Transverse colon (tissue), 4 donors: ENCODE measurements around the gene PNMA1. TPM values are rescaled to one million over a fixed set of nuclear protein-coding genes. Genes with fewer than 3 reads are reported as not detected.

Experiments
- DNase-seq: peaks from one replicate; pipeline ENCODE4 v3.0.0-alpha.2; 2019
- H3K27ac ChIP-seq, 4 donors: fragments of 200-600 bp; sonication (generic); 2 replicates each; pipeline ENCODE4 v1.5.1; 2016 to 2018; ENCODE audit warnings: inconsistent platforms in 4 of 4
- H3K27me3 ChIP-seq: fragments of 200-600 bp; sonication (generic); 2 replicates; pipeline ENCODE4 v1.5.1; 2017; ENCODE audit warnings: inconsistent platforms
- H3K36me3 ChIP-seq, 4 donors: fragments of 200-600 bp; sonication (generic); 2 replicates each; pipeline ENCODE4 v1.5.1; 2017 to 2019; ENCODE audit warnings: inconsistent platforms in 4 of 4
- H3K4me1 ChIP-seq, 4 donors: fragments of 200-600 bp; sonication (generic); 2 replicates each; pipeline ENCODE4 v1.5.1; 2017 to 2020; ENCODE audit warnings: inconsistent platforms in 4 of 4
- H3K4me3 ChIP-seq, 4 donors: fragments of 200-600 bp; sonication (generic); 1 replicate in 1 of 4; 2 replicates in 3 of 4; pipeline versions ENCODE4 v1.5.1 to v1.6.1; 2017 to 2019; ENCODE audit warnings: inconsistent platforms in 4 of 4
- H3K9me3 ChIP-seq, 2 donors: fragments of 200-600 bp; sonication (generic); 2 replicates each; pipeline ENCODE4 v1.5.1; 2017 to 2019; ENCODE audit warnings: inconsistent platforms in 2 of 2
- CTCF ChIP-seq, 5 experiments: fragments of 200-600 bp in 3 of 5; fragments of 450-650 bp in 2 of 5; sonication (generic) in 3 of 5; IDR thresholded peaks; 1 replicate in 2 of 5; 2 replicates in 3 of 5; pipeline ENCODE4 v1.5.1; 2016 to 2017; ENCODE audit warnings: antibody characterized with exemption in 5 of 5, inconsistent platforms in 3 of 5, mild to moderate bottlenecking in 2 of 5, moderate library complexity in 1 of 5
- EP300 ChIP-seq: sonication (generic); formaldehyde crosslinking; IDR thresholded peaks from one replicate; pipeline ENCODE4 v1.6.1; 2017; ENCODE audit warnings: antibody characterized with exemption, low read depth
- POLR2A ChIP-seq: fragments of 450-650 bp; IDR thresholded peaks from one replicate; pipeline ENCODE4 v1.6.1; 2016; ENCODE audit warnings: antibody characterized with exemption, mild to moderate bottlenecking, moderate library complexity
- POLR2AphosphoS5 ChIP-seq, 3 donors: sonication (generic); formaldehyde crosslinking; IDR thresholded peaks; one replicate each; pipeline ENCODE4 v1.6.1; 2016; ENCODE audit warnings: antibody characterized with exemption in 3 of 3
- WGBS, 2 donors: methylation state at CpG; one replicate each; pipeline ENCODE4 v1.1.5; 2018; ENCODE audit warnings: low coverage in 1 of 2; 5-methylcytosine and 5-hydroxymethylcytosine counted together
- in situ Hi-C, 4 donors: fragments of 200-750 bp; cut with MboI; loops; one replicate each; pipeline versions ENCODE4 v1.15.0 to v1.15.1; 2017; ENCODE audit warnings: low sequenced_read_pairs in 3 of 4, low pct_ligation_motif_present in 1 of 4, low pct_unique_long_range_greater_than_20kb in 1 of 4
- intact Hi-C: fragments of 100-400 bp; cut with DNase I; formaldehyde crosslinking; loops from one replicate; pipeline ENCODE4 v1.15.1; 2023; ENCODE audit warnings: low total_unique reads
- total RNA-seq, 4 donors: library from RNA; depleted of rRNA; stranded (reverse); fragments of >200 nt; gene quantifications; one replicate each; pipeline ENCODE4 v1.1.0, GENCODE V29; 2016

The PNMA1 gene
- total RNA-seq, 4 donors from 2014 or later: 12.7 to 22.1 (median 12.7) TPM

- DNase-seq: peak; percentile 75
- no peak overlapping the region for H3K4me3 ChIP-seq
- in situ Hi-C loops (no loop called here), intact Hi-C loops (loop anchor here (5.0 kb wide), 1 partner anchor 44 kb away; no protein-coding TSS in a partner anchor)
- H3K4me1 ChIP-seq: peaks cover 94 to 100% (median 97%) of the 10 kb centered on the region in 4 donors
- no peaks in the 10 kb centered on the region for H3K27me3 ChIP-seq
- no peaks in the 10 kb centered on the region for H3K9me3 ChIP-seq
- WGBS, 2 donors: 23 to 34% methylated on average over 3 to 11 of the region's 11 CpGs
- TF ChIP-seq POLR2AphosphoS5 (IDR thresholded peaks at IDR 0.05) (peak in 1 of 3 donors; percentile 7), CTCF (IDR thresholded peaks at IDR 0.05) (no peak)
- peaks cover 0 to 8% (median 3%) of the 10 kb centered on the region in 4 donors for H3K36me3 ChIP-seq
- peak overlapping the region; percentile 99 to 100 (median 100) for H3K27ac ChIP-seq
Observed at GRCh38 chr14:73743431-73743931, 29.3 kb upstream of the PNMA1 start.

- no peaks in the 10 kb centered on the region for H3K27me3 ChIP-seq
- TF ChIP-seq EP300 (no peak), CTCF (IDR thresholded peaks at IDR 0.05) (no peak), POLR2AphosphoS5 (IDR thresholded peaks at IDR 0.05) (no peak), POLR2A (no peak)
- DNase-seq: no peak
- H3K4me3 ChIP-seq: peak overlapping the region in 1 of 4 donors; percentile 32
- intact Hi-C loops (loop anchor here (5.0 kb wide), 1 partner anchor 45 kb away; no protein-coding TSS in a partner anchor), in situ Hi-C loops (no loop called here)
- H3K4me1 ChIP-seq: peaks cover 86 to 93% (median 89%) of the 10 kb centered on the region in 4 donors
- H3K36me3 ChIP-seq: peaks cover 0 to 15% (median 6%) of the 10 kb centered on the region in 4 donors
- H3K9me3 ChIP-seq: no peaks in the 10 kb centered on the region
- H3K27ac ChIP-seq: peak overlapping the region; percentile 99 to 100 (median 100)
- 52 to 76% methylated on average over 4 to 6 of the region's 6 CpGs for WGBS, 2 donors
Observed at GRCh38 chr14:73742520-73743238, 28.5 kb upstream of the PNMA1 start.

- Histone ChIP-seq H3K36me3 (peaks cover 0 to 18% (median 8%) of the 10 kb centered on the region in 4 donors), H3K4me3 (peak overlapping the region in 2 of 4 donors; percentile 7 to 32)
- in situ Hi-C loops: no loop called here
Observed at GRCh38 chr14:73741876-73742519, 27.8 kb upstream of the PNMA1 start.

More at GRCh38 chr14:73741876-73742519, 27.8 kb upstream of the PNMA1 start:
- intact Hi-C loops: loop anchor here (5.0 kb wide), 1 partner anchor 45 kb away; no protein-coding TSS in a partner anchor
- Histone ChIP-seq H3K27ac (peak overlapping the region; percentile 99 to 100 (median 100)), H3K4me1 (peaks cover 79 to 87% (median 83%) of the 10 kb centered on the region in 4 donors), H3K27me3 (no peaks in the 10 kb centered on the region), H3K9me3 (no peaks in the 10 kb centered on the region)
- 29% methylated on average over 15 of the region's 17 CpGs; no CpG with 5 or more reads in 1 of the 2 donors for WGBS, 2 donors
- TF ChIP-seq POLR2A: no peak
- TF ChIP-seq POLR2AphosphoS5 (IDR thresholded peaks at IDR 0.05): no peak
- TF ChIP-seq CTCF (IDR thresholded peaks at IDR 0.05): peak in 2 of 5 experiments; percentile 1 to 6
- no peak for DNase-seq
